Measurements from ENCODE around the gene GNPNAT1.

DNA sequence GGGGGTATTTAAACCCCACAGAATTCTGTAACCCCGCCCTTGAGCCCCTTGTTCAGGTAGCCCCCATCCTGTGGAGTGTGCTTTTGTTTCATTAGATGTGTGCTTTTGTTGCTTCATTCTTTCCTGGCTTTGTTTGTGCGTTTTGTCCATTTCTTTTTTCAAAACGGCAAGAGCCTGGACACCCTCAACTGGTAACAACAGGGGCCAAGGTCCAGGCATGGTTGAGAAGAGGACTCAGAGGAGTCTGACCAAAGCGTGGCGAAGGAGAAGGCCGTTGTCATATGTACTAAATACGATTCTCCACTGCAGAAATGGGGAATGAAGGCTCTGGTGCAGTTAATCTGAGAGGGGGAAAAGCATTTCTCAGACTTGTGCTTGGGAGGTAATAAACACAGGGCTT is 46.0 kb upstream of the GNPNAT1 start:
- TF ChIP-seq PPARA (CRISPR knock-in tag; IDR thresholded peaks at IDR 0.05; ENCODE audit: borderline replicate concordance): no peak
- no peak for TF ChIP-seq ZFP3 (CRISPR knock-in tag; IDR thresholded peaks at IDR 0.05)
- TF ChIP-seq ZNF8 (CRISPR knock-in tag; IDR thresholded peaks at IDR 0.05): no peak
- TF ChIP-seq SNAI2 (CRISPR knock-in tag; IDR thresholded peaks at IDR 0.05): no peak
- TF ChIP-seq, protein P1, sequence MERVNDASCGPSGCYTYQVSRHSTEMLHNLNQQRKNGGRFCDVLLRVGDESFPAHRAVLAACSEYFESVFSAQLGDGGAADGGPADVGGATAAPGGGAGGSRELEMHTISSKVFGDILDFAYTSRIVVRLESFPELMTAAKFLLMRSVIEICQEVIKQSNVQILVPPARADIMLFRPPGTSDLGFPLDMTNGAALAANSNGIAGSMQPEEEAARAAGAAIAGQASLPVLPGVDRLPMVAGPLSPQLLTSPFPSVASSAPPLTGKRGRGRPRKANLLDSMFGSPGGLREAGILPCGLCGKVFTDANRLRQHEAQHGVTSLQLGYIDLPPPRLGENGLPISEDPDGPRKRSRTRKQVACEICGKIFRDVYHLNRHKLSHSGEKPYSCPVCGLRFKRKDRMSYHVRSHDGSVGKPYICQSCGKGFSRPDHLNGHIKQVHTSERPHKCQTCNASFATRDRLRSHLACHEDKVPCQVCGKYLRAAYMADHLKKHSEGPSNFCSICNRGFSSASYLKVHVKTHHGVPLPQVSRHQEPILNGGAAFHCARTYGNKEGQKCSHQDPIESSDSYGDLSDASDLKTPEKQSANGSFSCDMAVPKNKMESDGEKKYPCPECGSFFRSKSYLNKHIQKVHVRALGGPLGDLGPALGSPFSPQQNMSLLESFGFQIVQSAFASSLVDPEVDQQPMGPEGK (CRISPR knock-in tag; IDR thresholded peaks at IDR 0.05; ENCODE audit: borderline replicate concordance): no peak
- no peak for TF ChIP-seq ZNF565 (CRISPR knock-in tag; conservative IDR thresholded peaks at IDR 0.05; ENCODE audit: low read depth)
